GOT3 (cell line): ENCODE results near the gene APBA2.
"Not testable (repeated sequence)": the region's sequence is repeated elsewhere in the genome, so short reads cannot be mapped to it uniquely, and the experiment has no call there.

Source experiments
- DNase-seq: peaks from one replicate; lab custom pipeline; 2025; ENCODE audit warnings: mixed read lengths; lab: John Stamatoyannopoulos, UW

APBA2 gene

DNA sequence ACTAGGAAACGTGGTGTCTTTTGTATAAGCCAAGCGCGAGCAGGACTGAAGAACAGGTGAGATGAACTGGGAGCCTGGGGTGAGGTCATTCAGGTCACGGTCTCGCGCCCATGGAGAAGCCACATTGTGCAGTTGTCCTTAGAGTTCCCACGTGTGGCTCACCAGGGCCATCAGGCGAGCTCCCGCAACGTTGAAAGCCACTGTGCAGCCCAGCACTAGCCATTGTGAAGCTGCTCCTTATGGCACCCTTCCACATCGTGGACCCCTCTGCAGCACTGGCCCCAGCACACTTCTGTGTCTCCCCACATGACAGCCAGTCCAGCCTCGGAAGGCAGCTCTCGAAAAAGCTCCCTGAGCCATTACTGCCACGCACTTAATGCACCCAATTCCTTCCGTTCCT lies 7.6 kb upstream of the APBA2 start:
- no peak for DNase-seq

DNA sequence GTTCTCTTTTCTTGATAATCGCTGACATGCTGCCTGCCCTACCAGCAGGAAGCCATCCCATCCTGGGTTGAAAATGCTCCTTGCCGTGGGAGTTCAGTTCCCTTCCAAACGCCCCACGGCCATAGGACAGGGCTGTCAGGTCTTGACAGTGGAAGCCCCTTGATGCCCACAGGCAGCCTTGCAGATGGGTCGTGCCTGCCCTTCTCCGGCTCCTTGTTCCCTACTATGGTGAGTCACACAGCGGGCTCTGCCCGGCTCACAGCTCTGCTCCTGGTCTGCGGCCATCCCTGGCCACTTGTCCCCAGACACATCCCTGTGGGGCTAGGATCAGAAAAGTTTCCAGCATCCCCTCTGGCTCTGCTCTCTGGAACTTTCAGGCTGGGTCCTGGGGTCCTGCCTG lies 6.2 kb upstream of the APBA2 start:
- DNase-seq, result no peak

DNA sequence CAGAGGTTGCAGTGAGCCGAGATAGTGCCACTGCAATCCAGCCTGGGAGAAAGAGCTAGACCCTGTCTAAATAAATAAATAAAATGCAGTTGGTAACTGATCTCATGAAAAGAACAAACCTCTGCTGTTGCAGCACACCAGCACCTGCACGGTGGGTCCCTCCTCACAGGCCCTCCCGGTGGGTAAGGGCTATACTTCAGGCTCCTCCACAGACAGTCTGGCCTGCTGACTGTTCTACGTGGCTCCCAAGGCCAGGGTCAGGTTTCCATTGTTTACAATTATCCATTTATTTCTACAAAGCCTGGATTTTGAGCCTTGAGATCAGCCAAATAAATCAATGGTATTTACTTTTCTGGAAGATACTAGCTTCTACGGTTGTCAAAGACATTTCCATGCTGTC lies 5.1 kb upstream of the APBA2 start:
- DNase-seq, result no peak

DNA sequence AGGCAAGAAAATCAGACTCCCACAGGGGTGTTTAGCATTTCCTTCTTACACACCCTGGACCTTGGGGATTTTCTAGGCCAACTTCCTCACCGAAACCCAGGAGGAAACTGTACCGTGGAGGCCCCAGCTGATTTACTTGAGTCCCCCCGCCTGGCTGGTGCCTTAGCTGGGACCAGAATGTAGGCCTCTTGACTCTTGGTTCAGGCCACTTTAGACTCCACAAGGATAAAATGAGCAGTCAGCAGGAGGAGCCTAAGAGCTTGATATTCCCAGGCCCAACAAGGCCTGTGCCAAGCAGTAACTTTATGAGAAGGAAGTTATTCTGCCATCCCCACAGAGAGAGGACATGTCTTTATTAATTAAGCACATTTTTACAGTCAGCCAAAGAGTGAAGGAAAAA lies 4.6 kb upstream of the APBA2 start:
- DNase-seq, result no peak

DNA sequence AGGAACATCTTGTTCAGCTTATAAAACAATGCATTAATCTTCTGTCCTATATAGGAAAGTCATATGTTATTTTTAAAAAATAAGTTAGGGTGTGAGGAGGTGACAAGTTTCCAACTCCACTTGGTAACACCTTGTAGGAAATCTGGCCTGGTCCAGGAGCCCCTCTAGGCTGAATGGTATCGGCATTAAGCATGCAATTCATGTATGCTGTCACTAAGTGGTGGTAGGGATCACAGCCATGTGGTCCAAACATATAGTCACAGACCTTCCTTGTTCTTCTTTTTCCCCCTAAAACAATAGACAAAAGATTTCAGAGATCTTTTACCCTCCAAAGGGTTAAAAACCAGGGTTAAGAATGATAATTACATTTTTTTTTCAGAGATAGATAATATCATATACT lies 4.2 kb upstream of the APBA2 start:
- no peak for DNase-seq

DNA sequence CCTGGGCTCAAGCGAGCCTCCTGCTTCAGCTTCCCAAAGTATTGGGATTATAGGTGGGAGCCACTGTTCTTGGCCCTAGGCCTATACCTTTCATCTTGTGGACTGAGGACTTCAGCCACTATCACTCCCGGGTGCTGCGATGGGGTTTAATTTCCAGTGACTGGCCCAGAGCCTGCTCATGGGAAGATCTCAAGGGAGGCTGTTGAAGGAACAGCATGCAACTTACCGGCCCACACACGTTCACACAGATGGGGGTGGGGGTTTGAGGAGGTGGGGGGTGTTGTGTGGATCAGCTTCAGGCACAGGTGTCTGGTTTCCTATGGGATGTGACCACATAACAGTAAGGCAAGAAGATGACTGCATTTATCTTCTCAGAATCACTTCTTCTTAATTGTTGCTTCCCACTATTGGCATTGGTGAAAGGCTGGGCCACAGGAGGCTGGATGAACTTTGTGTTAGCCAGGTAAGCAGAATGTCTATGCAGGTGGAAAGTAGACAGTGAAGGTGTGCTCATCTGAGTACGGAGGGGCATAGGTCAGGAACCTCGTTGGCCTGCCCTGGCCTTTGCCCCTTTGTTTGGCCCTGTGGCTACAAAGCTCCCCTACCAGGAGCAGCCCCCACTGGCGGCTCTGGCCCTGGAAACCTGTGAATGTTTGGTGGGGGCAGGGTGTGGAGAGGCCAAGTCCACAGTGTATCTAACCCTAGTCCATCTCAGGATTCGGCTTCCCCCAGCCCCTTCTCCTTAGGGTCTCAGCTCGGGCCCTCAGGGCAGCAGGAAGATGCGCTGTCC lies 1.4 kb upstream of the APBA2 start:
- DNase-seq, result no peak

DNA sequence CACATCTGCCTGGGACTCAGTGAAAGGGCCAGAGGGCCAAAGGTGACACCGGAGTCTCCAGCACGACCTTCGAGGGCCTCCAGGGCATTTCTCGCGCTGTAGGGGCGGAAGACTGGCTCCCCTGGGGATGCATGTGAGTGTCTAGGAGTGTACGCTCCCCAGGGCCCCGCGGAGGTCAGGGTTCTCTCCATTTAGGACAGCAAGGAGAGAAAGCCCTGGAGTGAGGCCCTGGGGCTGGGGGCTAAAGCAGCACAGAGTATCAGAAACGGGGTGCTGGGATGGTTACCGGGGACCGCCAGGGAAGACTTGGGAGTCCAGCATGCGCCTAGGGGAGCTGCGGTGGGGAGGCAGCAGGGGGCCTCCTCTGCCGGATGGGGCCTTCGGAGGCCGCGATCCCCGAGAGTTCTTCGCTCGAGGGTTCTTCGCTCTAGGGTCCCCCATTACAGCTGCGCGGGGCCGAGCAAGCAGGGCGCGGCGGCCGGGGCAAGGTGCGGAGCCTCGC lies 595 bp upstream of the APBA2 start:
- no peak for DNase-seq

DNA sequence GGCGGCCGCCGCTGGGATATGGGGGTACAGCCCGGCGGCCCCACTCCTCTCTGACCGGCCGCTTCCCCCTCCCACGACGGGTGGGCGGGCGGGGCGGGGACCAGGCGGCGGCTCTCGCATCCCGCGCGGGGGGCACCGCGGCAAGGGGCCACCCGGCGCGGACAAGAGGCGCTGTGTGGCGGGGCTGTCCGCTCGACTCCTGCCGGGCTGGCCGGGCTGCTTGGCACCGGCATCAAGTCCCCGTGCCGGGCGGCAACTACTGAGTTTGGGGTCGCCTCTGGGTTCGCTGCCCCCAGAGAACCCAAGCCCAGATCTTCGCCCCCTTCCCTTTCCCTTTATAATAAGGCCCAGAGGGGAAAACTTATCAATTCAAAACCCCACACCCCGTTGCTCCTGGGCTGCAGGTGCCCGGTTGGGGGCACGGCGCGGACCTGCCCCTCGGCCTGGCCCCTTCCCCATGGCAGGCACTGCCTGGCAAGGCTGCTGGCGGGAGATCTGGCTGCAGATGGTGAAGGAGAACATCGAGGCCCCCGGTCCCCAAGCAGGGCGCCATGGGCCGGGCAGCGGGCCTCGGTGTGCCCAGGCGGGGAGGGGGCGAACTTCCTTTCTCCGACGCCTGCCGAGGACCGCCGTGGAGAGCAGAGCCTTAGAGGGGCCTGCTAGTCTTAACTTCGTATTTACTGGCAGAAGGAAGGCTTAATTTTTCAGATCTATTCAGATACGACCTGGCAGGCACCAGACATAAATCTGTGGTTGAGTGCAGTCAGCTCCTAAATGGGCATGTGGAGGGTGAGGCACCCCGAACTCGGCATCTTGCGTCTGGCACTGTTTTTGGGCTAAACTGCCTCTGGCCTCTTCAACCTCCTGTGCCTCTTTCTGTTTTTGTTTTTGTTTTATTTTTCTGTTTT lies 911 bp downstream of the APBA2 start:
- no peak for DNase-seq

DNA sequence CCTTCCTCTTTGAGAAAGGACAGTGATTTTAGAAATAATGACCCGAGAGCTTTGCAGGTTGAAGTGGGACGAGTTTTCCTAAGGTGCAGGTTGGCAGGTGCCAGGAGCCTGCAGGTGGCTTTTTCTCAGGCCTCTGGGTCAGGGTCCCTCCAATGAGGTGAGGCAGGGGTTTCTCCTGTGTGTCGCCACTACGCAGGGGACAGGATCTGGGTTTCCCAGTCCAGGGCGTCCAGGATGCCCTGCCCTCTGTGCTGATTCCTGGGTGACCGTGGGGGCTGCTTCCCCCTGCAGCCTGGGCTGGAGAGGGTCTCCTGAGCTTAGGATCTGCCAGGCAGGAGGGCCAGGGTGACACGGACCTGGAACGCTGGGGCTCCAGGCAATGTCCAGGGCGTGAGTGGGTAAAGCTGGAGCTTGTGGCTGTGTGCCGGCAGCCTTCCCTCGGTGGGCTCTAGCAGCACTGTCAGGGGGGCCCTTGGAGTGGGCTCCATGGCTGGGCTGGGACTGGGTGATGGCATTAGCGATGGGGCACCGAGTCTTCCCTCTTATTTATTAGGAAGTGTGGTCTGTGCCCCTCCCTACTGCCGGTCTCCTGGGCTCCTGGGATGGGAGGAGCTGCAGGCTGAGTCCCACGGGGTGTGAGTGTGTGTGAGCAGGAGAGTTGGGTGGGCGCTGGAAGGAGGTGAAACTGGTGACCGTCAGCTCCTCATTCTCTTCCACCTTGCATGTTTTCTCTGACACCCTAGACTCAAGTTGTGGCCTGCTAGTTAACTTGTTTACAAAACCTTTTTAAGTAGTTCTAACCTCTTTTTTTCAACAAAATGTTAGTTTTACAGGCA lies 1.8 kb downstream of the APBA2 start:
- no peak for DNase-seq

DNA sequence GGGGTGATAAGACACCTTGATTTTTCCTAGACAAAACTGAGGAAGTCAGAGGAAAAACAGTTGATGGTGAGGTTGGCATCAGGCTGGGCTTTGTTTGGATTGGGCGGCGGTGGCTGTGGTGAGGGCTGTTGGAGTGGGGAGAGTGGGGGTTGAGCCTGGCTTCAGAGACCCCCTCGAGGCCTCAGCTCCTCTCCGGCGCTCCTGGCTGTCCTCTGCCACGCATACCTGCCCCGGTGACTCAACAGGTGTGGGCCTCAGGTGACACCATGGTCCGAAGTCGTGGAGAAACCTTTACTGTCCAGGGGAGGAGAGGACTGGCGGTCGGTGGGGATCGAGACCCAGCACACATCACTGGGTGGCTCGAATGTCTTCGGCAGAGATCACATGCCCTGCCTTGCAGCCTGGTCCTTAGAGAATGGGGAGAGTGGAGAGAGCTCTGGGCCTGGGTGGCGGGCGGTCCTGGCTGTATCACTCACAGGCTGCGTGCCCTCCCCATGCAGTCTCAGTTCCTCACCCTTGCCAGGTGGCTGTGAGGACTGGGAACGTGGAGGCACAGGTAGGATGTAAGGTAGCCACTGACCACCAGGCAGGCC lies 2.6 kb downstream of the APBA2 start:
- no peak for DNase-seq

DNA sequence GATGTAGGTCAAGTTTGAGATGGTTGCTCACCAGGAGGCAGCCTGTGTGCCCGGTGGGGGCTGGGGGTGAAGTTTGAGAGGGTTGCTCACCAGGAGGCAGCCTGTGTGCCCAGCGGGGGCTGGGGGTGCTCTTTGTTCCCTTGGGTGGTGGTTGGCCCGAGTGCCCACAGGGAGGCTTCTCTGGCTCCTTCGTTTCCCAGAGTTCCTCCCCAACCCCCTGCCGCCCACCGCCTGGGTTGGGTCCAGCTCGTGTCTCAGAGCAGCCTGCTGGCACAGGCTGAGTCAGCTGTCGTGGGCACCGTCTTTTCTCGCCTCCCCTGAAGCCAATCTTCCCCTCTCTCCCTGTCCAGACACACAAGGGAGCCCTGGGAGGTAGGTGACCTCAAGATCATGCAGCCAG lies 3.1 kb downstream of the APBA2 start:
- DNase-seq, result no peak

DNA sequence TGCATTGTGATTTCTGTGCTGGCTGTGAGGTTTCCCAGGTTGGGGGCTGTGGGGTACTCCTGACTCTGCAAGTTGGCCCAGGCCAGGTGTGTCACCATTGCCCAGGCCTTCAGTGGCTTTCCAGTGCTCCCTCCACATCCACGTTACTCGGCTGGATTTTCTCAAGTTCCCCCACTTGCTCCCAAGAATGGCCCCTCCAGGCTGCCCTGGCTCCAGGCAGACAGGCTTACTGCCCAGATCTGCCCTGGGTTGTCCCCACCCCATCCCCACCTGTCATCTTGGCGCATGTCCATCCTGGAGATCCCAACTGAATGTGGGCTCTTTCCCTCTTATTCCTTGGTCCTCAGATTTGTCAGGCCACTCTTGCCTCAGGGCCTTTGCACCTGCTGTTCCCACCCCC lies 3.6 kb downstream of the APBA2 start:
- DNase-seq, result no peak

DNA sequence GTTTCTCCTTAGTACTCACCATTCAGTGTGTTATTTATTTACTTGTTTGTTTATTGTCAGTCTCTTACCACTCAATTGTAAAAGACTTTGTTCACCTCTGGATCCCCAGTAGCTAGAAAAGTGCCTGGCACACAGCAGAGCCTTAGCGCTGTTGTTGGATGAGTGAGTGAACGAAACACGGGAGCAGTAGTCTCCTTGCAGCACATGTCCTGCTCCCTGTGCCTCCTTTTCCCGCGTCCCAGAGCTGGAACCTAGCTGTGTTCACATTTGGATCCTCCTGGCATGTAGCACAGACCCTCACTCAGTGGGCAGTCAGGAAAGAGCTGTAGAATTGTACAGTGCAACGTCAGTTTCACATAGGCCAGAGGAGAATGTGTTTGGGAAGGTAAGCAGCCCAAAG lies 4.1 kb downstream of the APBA2 start:
- not testable (repeated sequence) for DNase-seq

DNA sequence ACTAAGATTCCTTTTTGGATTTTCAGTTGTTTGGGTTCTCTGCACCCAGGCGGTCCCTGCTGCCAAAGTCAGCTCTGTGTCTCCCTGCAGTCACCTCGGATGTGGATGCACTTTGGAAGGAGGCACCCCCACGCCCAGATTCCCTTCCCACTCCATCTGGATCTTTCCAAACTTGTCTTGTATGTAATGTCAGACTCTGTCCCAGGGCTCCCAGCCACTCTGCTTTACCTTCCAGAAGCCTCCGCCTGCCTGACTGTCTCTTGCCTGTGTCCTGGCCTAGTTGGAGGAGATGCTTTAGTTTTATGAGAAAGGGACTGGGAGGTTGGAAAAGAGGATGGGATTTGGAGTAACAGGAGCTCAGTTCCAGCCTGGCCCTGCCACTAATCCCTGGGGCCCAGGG lies 4.5 kb downstream of the APBA2 start:
- DNase-seq, result not testable (repeated sequence)

DNA sequence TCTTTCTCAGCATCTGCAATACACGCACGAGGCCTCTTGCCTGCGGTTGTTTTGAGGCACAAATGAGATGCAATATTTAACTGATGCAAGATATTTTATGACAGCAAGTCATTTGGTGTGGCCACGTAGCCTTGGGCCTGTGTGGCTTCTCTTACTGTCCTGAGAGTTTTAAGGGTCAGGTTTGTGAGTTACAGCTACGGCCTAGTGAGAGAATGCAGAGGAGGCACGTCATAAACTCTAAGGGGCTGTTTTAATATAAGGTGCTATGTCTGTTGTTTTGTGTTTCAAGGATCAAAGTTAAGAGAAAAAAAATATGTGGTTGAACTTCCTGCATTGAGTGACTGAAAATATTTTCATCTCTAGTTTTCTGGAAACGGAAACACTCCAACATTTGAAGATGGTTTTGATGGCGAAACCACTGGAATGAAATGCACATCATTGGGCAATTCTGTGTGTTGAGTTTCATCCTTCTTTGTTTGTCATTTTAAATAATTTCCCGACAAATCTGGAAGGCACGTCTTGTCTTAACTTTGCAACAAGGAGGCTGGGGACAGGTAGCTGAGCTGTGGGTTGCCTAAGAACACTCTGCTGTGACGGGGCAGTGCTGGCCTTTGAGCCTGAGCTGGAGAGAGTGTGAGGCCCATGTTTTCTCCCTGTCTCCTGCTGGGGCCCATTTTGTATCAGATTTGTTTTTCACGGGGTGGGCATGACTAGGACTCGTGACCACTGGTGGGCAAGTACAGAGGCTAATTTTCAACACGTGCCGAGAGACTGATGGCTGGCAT lies 5.1 kb downstream of the APBA2 start:
- DNase-seq, result no peak

DNA sequence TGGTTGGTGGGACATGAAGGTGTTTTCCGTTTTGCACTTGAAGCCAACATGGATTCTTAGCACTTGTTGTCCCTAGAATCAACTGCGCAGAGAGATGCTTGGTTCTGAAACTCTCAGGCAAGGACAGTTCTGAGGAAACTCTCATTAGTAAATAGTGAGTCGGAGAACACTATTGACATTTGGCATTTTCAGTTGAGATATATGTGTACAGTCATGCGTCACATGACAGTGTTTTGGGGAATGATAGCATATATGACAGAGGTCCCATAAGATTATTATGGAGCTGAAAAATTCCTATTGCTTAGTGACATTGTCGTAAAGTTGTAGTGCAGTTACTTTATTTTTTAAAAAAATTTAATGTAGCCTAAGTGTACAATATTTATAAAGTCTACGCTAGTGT lies 5.8 kb downstream of the APBA2 start:
- no peak for DNase-seq

DNA sequence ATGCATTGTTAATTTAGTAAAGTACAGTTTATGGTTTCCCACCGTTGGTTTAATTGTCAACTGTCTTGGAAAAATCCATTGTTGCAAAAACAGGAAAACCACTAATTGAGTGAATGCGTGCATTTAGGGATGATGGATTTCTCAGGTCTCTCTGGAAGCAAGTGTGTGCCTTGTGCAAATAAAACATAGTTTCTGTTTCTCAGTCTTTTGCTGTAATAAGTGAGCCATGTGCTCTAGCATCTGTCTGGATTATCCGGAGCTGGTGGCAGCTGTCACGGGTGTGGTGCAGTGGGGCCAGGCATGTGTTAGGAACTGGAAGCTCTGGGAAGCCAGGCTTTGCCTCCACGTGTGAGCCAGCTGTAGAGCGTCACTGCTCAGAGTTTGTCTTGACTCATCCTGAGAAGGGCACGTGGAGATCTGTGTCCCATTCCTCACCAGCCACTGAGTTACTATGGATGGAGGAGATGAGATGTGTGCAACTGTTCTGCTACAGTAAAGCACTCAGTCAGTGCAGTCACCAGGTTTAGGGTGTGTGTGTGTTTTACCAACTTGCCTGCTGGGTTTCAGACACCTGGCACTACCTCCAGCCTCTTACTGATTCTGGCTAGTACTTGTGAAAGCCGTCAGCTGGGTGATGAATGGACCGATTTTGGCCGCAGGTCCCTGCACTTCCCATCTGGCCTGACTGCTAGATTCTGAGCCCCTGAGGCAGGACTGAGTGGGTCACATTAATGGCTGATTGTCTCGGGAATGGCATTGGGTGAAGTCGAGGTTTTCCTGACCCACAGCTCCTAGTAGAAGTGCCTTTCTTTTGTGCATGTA lies 7.2 kb downstream of the APBA2 start:
- no peak for DNase-seq

DNA sequence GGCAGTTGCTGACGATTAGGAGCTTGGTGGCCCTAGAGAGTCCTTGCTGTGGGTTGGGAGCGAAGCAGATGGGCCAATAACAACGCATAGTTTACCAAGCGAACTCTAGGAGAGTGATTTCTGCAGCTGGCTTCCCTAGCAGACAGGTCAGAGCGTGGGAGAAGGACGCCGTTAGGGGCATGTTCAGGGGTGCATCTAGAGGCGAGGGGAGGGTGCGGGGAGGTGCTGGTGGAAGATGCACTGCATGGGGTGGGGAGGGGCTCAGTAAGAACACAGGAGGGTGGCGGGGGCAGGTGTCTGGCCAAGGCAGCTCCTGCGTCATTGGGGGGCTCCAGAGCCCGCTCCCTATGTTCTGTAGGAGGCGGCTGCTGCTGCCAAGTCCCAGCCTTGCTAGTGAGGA lies 8.9 kb downstream of the APBA2 start:
- no peak for DNase-seq

DNA sequence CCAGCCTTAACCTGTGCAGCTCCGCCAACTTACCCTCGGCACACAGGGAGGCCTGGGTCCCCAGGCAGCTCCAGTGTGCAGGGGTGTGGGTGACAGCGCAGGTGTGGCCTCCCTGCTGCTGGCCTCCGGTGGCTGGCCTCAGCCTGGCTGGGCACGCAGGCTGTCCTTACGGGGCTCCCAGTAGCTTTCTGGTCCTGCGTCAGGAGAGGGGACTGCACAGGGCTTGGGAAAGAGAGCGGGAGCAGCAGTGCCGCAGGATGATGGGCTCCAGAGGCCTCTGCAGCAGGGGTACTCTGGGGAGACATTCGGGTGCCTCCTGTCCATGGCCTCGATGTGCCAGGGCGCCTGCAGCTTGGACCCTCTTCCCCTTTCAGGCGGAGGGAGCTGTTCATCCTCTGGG lies 9.4 kb downstream of the APBA2 start:
- no peak for DNase-seq

DNA sequence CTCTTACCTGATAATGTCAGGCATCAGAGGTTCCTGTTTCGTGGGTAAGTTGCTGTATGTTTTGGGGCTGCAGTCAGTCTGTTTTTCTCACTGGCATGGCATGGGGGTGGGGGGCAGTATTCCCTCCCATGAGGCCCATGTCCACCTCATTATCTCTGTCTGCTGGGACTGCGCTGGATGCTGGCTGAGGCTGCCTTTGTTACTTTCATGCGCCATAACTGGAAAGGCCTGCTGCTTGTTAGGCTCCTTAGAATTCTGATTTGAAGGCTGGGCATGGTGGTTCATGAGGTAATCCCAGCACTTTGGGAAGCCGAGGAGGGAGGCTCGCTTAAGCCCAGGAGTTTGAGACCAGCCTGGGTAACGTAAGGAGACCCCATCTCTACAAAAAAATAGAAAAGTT lies 9.8 kb downstream of the APBA2 start:
- no peak for DNase-seq
